CD4-positive, alpha-beta T cell (primary cell): ENCODE data around the gene ISCA2. TPM values are rescaled to one million over a fixed set of nuclear protein-coding genes. Genes with fewer than 3 reads are reported as not detected.

Experiments used
- ATAC-seq: fragments of 200-7000 bp; cut with Tn5 transposase; one replicate; pipeline ENCODE4 v1.10.0; 2022; ENCODE audit warnings: mild to moderate bottlenecking; ENCODE audit not compliant: poor library complexity
- CTCF ChIA-PET: fragments of 350-600 bp; sonication (Branson Sonifier 250); formaldehyde crosslinking; loops from one replicate; lab custom pipeline; 2021; ENCODE audit warnings: antibody characterized with exemption, inconsistent platforms; lab: Charles Lee
- POLR2A ChIA-PET: fragments of 350-600 bp; sonication (Branson Sonifier 250); formaldehyde crosslinking; loops from one replicate; lab custom pipeline; 2021; ENCODE audit warnings: antibody characterized with exemption, inconsistent platforms; lab: Charles Lee
- DNase-seq, 14 experiments: peaks; one replicate each; pipeline ENCODE4 v3.0.0-alpha.2; 2013 to 2020; ENCODE audit warnings: mixed read lengths in 2 of 14
- H3K27ac ChIP-seq, 2 donors: one replicate each; pipeline versions ENCODE4 v1.5.1 to v1.7.0; 2013; ENCODE audit warnings: low read length in 2 of 2, low read depth in 1 of 2, mild to moderate bottlenecking in 1 of 2
- H3K27me3 ChIP-seq, 2 experiments: 1 replicate in 1 of 2; 2 replicates in 1 of 2; pipeline versions ENCODE4 v1.6.1 to v1.7.0; 2013; ENCODE audit warnings: low read length in 2 of 2, control low read depth in 1 of 2, mild to moderate bottlenecking in 1 of 2, moderate library complexity in 1 of 2; ENCODE audit not compliant: insufficient read depth in 2 of 2, control insufficient read depth in 1 of 2
- H3K36me3 ChIP-seq: one replicate; pipeline ENCODE4 v1.6.1; 2013; ENCODE audit warnings: low read length, control low read depth; ENCODE audit not compliant: insufficient read depth
- H3K4me1 ChIP-seq: one replicate; pipeline ENCODE4 v1.6.1; 2013; ENCODE audit warnings: low read length, control low read depth; ENCODE audit not compliant: insufficient read depth
- H3K4me3 ChIP-seq: one replicate; pipeline ENCODE4 v1.5.1; 2013; ENCODE audit warnings: mild to moderate bottlenecking, low read length, moderate library complexity
- H3K9me3 ChIP-seq, 2 experiments: 1 replicate in 1 of 2; 2 replicates in 1 of 2; pipeline versions ENCODE4 v1.6.1 to v1.7.0; 2013; ENCODE audit warnings: low read length in 2 of 2, mild to moderate bottlenecking in 2 of 2, control low read depth in 1 of 2, moderate library complexity in 1 of 2; ENCODE audit not compliant: control insufficient read depth in 1 of 2, insufficient read depth in 1 of 2
- H3K27ac Mint-ChIP-seq: one replicate; pipeline ENCODE4 v1.8.0; 2020; ENCODE audit warnings: mixed read lengths
- H3K27me3 Mint-ChIP-seq: one replicate; pipeline ENCODE4 v1.8.0; 2021; ENCODE audit warnings: mixed read lengths
- H3K36me3 Mint-ChIP-seq: one replicate; pipeline ENCODE4 v1.8.0; 2021; ENCODE audit warnings: low read depth, mixed read lengths
- H3K4me1 Mint-ChIP-seq: one replicate; pipeline ENCODE4 v1.8.0; 2021; ENCODE audit warnings: low read depth, mixed read lengths
- H3K4me3 Mint-ChIP-seq: one replicate; pipeline ENCODE4 v1.8.0; 2020; ENCODE audit warnings: mild to moderate bottlenecking, mixed read lengths
- H3K9me3 Mint-ChIP-seq: one replicate; pipeline ENCODE4 v1.8.0; 2020; ENCODE audit warnings: mixed read lengths
- intact Hi-C, 2 experiments: fragments of 100-400 bp; cut with DNase I in 1 of 2; cut with micrococcal nuclease in 1 of 2; formaldehyde crosslinking; loops; one replicate each; pipeline versions ENCODE4 v1.15.1 to v1.9.0; 2023 to 2025; cut with DNase I, micrococcal nuclease
- total RNA-seq, 174 experiments: library from RNA in 2 of 174; stranded (reverse) in 2 of 174; gene quantifications; one replicate each; pipeline ENCODE4 v1.2.3 and lab custom pipeline; 2021 to 2026
- TF ChIP-seq, protein P1 (sequence below): fragments of 200-600 bp; IDR thresholded peaks from one replicate; pipeline ENCODE4 v1.8.0; 2022; ENCODE audit warnings: antibody characterized with exemption, mild to moderate bottlenecking

Gene ISCA2
- total RNA-seq, 2 experiments from 2014 or later, result 22.5 to 23.7 TPM

DNA sequence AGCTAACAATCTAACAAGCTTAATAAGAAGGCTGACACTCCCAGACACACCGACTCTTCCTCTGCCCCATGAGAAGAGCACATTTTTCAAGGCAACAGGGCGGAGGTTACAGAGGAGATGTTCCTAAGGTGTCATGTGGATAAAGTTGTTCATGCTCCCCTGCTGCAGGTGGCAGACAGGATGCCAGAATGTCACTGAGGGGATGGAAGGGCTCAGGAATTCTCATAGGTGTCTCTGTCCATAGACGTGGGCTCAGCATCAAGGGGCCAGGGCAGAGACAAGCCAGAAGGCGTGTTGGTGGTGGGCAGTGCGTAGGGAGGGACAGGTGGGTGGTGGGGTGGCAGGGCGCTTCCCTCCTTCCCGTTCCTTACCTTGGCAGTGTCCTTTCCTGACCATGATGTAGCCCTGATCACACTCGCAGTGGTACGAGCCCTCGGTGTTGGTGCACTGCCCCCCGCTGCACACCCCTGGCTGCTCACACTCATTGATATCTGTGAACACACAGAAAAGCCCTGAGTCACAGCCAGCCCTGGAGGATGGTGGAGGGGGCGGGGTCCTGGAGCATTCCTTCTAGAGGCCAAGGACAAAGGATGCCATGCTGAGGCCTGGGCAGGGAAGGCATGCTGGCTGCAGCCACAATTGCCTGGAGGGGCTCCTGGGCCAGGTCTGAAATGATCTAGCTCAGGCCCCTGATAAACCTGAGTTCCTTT is 23.0 kb downstream of the ISCA2 start:
- H3K27ac ChIP-seq, result no peak overlapping the region
- no peak overlapping the region for H3K4me3 ChIP-seq
- no peaks in the 10 kb centered on the region for H3K9me3 ChIP-seq
- Mint-ChIP-seq H3K27me3 (peaks cover 25% of the 10 kb centered on the region), H3K36me3 (no peaks in the 10 kb centered on the region), H3K9me3 (no peaks in the 10 kb centered on the region), H3K4me1 (peaks cover 6% of the 10 kb centered on the region), H3K4me3 (no peak overlapping the region), H3K27ac (no peak overlapping the region)
- ATAC-seq (no peak), DNase-seq (no peak)
- no peaks in the 10 kb centered on the region for H3K36me3 ChIP-seq
- TF ChIP-seq, protein P1, sequence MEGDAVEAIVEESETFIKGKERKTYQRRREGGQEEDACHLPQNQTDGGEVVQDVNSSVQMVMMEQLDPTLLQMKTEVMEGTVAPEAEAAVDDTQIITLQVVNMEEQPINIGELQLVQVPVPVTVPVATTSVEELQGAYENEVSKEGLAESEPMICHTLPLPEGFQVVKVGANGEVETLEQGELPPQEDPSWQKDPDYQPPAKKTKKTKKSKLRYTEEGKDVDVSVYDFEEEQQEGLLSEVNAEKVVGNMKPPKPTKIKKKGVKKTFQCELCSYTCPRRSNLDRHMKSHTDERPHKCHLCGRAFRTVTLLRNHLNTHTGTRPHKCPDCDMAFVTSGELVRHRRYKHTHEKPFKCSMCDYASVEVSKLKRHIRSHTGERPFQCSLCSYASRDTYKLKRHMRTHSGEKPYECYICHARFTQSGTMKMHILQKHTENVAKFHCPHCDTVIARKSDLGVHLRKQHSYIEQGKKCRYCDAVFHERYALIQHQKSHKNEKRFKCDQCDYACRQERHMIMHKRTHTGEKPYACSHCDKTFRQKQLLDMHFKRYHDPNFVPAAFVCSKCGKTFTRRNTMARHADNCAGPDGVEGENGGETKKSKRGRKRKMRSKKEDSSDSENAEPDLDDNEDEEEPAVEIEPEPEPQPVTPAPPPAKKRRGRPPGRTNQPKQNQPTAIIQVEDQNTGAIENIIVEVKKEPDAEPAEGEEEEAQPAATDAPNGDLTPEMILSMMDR, result no peak
- peaks cover 9% of the 10 kb centered on the region for H3K4me1 ChIP-seq
- peaks cover 0 to 7% of the 10 kb centered on the region in 2 experiments for H3K27me3 ChIP-seq
- POLR2A ChIA-PET, result no interaction called here
- intact Hi-C loops, result no loop called here
- CTCF ChIA-PET, result no interaction called here

DNA sequence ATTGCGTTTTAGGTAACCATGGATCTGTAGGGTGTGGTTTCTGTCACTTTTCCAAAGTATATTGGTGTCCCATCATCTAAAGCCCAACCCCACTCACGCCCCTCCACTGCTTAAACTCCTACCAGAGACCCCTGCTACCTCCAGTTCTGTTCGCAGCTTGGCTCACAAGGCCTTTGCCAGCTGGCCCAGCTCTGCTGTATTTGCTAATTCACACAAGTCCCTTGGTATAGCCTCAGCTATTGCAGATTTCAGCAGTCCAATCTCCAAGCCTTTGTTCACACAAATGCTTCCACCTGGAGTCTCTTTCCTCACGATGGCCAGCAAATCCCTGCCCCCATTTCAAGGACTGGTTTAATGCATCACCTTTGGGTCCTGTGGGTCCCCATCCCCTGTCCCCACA is 24.2 kb downstream of the ISCA2 start:
- DNase-seq (no peak), ATAC-seq (no peak)
- Histone ChIP-seq H3K4me3 (no peak overlapping the region), H3K27me3 (peaks cover 0 to 5% of the 10 kb centered on the region in 2 experiments), H3K27ac (no peak overlapping the region), H3K4me1 (peaks cover 9% of the 10 kb centered on the region), H3K9me3 (no peaks in the 10 kb centered on the region), H3K36me3 (no peaks in the 10 kb centered on the region)
- Mint-ChIP-seq H3K36me3 (no peaks in the 10 kb centered on the region), H3K4me3 (no peak overlapping the region), H3K9me3 (no peaks in the 10 kb centered on the region), H3K27me3 (peaks cover 19% of the 10 kb centered on the region), H3K4me1 (peaks cover 6% of the 10 kb centered on the region), H3K27ac (no peak overlapping the region)
- intact Hi-C loops, result no loop called here
- CTCF ChIA-PET, result no interaction called here
- TF ChIP-seq, protein P1, result no peak
- POLR2A ChIA-PET, result no interaction called here

DNA sequence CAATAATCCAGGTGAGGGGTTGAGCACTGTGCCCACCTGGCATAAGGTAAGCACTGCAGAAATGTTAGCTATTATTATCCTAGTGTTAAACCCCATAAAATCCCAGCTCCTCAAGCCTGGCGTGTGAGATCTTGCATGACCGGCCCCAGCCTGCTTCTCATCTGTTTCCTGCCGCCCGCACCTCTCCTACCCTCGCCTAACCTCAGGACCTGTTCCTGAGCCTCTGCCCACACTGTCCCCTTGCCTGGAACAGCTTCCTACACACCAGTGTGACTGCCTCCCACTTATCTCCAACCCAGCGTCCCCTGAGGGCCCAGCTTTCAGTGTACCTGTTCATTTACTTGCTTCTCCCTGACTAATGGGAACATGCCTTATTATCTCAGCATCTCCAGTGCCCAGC is 24.7 kb downstream of the ISCA2 start:
- Histone ChIP-seq H3K4me3 (no peak overlapping the region), H3K9me3 (no peaks in the 10 kb centered on the region), H3K4me1 (peaks cover 9% of the 10 kb centered on the region), H3K36me3 (no peaks in the 10 kb centered on the region), H3K27ac (no peak overlapping the region), H3K27me3 (peaks cover 0 to 5% of the 10 kb centered on the region in 2 experiments)
- intact Hi-C loops, result no loop called here
- ChIA-PET POLR2A (no interaction called here), CTCF (no interaction called here)
- no peaks in the 10 kb centered on the region for H3K36me3 Mint-ChIP-seq
- no peak overlapping the region for H3K4me3 Mint-ChIP-seq
- peaks cover 17% of the 10 kb centered on the region for H3K27me3 Mint-ChIP-seq
- H3K9me3 Mint-ChIP-seq, result no peaks in the 10 kb centered on the region
- H3K4me1 Mint-ChIP-seq, result peaks cover 6% of the 10 kb centered on the region
- no peak overlapping the region for H3K27ac Mint-ChIP-seq
- DNase-seq (no peak), ATAC-seq (no peak)
- TF ChIP-seq, protein P1, result no peak
